ENCODE data around the gene CALN1. TPM values are rescaled to one million over a fixed set of nuclear protein-coding genes. Genes with fewer than 3 reads are reported as not detected.

Gene CALN1
- total and polyA plus RNA-seq, 2 experiments from 2014 or later, result 7.6 to 14.5 TPM

- no peak for TF ChIP-seq ZNF462 (CRISPR knock-in tag; IDR thresholded peaks at IDR 0.05)
These were observed 221.2 kb downstream of the CALN1 start (continued) for GRCh38 chr7:72190919-72191318.

- no peak overlapping the region for H3K27ac Mint-ChIP-seq
- DNase-seq (ENCODE audit: low spot score) (no peak), ATAC-seq (no peak)
- Histone ChIP-seq H3K27me3 (ENCODE audit: insufficient read depth) (no peaks in the 10 kb centered on the region), H3K36me3 (ENCODE audit: insufficient read depth) (no peaks in the 10 kb centered on the region), H3F3A (replicated peaks; ENCODE audit: low read depth) (no peaks in the 10 kb centered on the region), H3K4me3 (no peak overlapping the region), H3K79me2 (replicated peaks; ENCODE audit: insufficient read depth) (0 out of 2 replicates have a peak, but pooled peaks cover 3% of the 10 kb centered on the region), H4K20me1 (replicated peaks; ENCODE audit: insufficient read depth) (no peaks in the 10 kb centered on the region), H3K4me2 (no peak overlapping the region), H3K9me2 (ENCODE audit: insufficient read depth) (peaks cover 7% of the 10 kb centered on the region; the same call in 1 of the 2 replicates), H3K4me1 (ENCODE audit: insufficient read depth) (0 out of 2 replicates have a peak, but pooled peaks cover 12% of the 10 kb centered on the region), H3K27ac (ENCODE audit: low read depth) (no peak overlapping the region), H2AFZ (no peak overlapping the region)
- peaks cover 12% of the 10 kb centered on the region for H3K4me1 Mint-ChIP-seq
- H3K4me3 Mint-ChIP-seq, result no peak overlapping the region
- H3K27me3 Mint-ChIP-seq (ENCODE audit: insufficient read depth, low read depth, poor library complexity), result peaks cover 3% of the 10 kb centered on the region
- H3K36me3 Mint-ChIP-seq (ENCODE audit: low read depth), result 0 out of 3 replicates have a peak, but pooled peaks cover 4% of the 10 kb centered on the region
- no peaks in the 10 kb centered on the region for H3K9me3 Mint-ChIP-seq
- no peak for TF ChIP-seq CREB1 (CRISPR knock-in tag; IDR thresholded peaks at IDR 0.05; ENCODE audit: low read depth)
- TF ChIP-seq ETS1 (IDR thresholded peaks at IDR 0.05), result no peak
- no peak for TF ChIP-seq NANOG (IDR thresholded peaks at IDR 0.05; ENCODE audit: borderline replicate concordance)
- no peak for TF ChIP-seq STAT1 (IDR thresholded peaks at IDR 0.05; ENCODE audit: unreplicated experiment)
- no peak for TF ChIP-seq JUNB (IDR thresholded peaks at IDR 0.05; ENCODE audit: unreplicated experiment)
- no peak for TF ChIP-seq ZNF462 (CRISPR knock-in tag; IDR thresholded peaks at IDR 0.05)
These were observed 222.0 kb downstream of the CALN1 start for GRCh38 chr7:72190146-72190545.

Data from GM23338 (cell line).